Inflammatory macrophage treated with lipopolysaccharide for 4 hours (primary cell): ENCODE measurements around the gene PITPNC1.
A peak's percentile ranks its signal among the peaks of the same experiment; 100 is the strongest.

ENCODE experiments used
- DNase-seq: peaks from one replicate; pipeline ENCODE4 v3.0.0-alpha.2; 2020

Gene PITPNC1

DNA sequence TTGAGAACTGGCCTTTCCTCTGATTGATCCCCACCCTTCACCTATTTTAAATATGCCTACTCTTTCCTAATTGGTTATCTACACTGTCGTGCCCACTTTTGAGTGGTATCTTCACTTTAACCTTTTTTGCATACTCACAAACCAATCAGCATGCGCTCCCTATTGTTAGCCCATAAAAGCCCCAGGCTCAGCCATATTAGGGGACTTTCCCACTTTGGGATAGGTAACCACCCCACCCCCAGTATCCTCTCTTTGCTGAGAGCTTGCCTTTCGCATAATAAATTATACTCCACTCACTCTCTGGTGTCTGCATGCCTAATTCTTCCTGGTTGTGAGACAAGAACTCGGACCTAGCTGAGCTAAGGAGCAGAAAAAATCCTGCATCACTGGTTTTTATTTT lies 281.2 kb downstream of the PITPNC1 start:
- DNase-seq = no peak

DNA sequence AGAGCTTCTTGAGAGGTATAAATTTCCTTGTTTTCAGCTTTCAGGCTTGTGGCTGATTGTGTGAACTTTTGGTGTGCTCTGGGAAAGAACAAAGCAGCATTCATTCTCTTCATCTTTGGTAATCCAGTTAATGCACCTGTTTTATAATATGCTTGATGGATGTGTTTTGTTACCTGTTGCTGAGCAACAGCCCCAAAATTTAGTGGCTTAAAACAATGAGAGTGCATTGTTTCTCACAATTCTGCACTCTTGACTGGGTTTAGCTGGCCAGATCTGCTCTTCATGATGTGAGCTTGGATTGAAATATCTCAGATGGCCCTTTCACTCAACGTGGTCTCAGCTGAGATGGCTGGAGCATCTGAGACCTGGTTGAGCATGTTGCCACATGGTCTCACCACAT lies 281.9 kb downstream of the PITPNC1 start:
- no peak for DNase-seq

DNA sequence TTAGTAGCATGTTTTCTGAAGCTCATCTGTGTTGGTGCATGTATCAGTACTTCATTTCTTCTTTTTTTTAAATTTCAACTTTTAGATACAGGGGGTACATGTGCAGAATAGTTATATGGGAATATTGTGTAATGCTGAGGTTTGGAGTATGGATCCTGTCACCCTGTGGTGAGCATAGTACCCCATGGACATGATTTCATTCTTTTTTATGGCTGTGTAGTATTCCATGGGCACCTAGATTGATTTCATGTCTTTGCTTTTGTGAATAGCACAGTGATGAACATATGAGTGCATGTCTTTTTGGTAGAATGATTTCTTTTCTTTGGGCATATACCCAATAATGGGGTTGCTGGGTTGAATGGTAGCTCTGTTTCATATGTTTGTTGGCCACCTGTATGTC lies 285.6 kb downstream of the PITPNC1 start:
- no peak for DNase-seq

DNA sequence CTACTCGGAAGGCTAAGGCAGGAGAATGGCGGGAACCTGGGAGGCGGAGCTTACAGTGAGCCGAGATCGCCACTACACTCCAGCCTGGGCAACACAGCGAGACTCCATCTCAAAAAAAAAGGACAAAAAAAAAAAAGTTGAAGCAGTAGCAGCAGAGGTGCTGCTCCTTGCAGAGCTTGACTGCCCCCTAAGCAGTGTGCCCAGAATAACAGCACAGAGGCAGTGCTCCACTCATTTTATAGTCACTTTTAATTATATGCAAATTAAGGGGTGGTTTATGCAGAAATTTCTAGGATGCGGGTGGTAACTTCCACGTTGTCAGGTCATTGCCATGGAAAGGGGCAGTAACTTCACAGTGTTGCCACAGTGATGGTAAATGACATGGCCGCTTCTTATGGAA lies 286.4 kb downstream of the PITPNC1 start:
- no peak for DNase-seq

DNA sequence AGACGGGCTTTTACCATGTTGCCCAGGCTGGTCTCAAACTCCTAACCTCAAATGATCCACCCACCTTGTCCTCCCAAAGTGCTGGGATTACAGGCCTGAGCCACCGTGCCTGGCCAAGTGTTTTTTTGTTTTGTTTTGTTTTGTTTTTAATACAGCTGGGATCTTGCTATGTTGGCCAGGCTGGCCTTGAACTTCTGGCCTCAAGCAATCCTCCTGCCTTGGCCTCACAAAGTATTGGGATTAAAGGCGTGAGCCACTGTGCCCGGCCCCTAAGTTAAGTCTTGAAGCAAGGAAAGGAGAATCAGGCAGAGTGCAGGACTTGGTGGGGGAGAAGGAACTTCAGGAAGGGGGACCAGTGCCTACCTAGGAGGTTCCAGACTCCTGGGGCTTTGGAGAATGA lies 288.9 kb downstream of the PITPNC1 start:
- DNase-seq = no peak

DNA sequence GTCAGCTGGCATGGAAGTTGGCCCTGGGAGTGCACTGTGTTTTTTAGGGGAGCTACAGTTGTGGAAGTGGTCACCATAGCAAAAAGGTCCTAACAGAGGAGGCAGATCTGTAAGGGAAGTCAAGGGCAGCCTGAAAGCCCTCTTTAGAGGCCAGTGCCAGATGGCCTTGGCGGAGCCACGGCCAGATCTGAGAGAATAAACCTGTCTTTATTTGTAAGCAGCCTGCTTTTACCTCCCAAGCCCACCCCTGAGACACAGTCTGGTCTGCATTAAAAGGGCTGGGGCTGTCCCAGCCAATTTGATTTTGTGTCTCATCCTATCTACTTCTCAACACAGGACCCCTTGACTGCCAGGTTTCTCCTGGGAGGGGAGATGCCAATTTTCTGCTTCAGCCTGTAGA lies 289.6 kb downstream of the PITPNC1 start:
- DNase-seq = no peak

DNA sequence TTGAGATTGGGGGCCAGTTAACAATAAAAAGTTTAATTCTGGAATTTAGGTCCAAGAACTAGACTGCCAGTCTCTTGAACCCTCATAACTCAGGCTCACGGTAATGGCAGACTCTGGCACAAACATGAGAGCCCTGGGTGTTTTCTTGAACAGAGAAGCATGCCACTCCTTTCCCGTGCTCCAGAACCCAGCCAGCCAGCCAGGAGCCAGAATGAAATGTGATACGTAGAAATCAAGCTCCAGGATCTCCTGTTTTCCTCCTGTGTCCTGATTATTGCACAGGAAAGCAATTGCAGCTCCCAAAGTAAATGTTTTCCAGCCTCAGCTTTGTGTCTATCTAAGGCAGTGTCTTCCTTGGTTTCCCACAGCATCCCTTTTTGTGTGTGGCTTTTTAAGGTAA lies 294.4 kb downstream of the PITPNC1 start:
- DNase-seq = no peak

DNA sequence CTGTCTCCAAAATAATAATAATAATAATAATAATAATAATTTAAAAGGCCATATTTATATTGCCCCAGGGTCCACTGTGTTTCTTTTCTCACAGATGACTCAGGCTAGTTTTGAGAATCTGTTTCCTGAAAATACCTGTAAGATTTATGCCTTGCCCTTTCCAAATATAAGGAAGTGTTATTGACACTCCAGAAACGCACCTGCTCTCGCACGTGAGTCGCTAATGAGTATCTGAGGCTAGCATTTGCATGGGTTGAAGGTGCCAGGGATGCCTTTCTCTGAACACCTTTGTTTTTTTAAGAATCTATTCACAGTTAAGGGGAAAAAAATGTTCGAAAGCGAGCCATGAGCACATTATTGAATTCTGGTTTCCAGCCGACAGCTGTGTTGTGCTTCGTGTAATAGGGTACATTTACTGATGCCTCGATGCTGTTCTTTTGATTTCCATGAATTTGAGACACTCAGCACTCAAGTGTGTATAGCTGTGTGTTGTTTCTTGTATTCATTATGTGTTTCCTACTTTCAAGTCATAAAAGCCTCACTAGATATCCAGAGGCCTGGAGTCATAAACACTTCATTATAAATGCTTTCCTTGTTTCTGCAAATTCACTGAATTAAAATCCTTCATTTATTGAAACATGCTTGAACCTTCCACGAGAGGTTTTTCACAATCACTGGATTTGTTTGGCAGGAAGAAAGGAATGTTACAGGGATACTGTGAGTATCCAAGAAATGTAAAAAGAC lies 295.7 kb downstream of the PITPNC1 start:
- DNase-seq = no peak

DNA sequence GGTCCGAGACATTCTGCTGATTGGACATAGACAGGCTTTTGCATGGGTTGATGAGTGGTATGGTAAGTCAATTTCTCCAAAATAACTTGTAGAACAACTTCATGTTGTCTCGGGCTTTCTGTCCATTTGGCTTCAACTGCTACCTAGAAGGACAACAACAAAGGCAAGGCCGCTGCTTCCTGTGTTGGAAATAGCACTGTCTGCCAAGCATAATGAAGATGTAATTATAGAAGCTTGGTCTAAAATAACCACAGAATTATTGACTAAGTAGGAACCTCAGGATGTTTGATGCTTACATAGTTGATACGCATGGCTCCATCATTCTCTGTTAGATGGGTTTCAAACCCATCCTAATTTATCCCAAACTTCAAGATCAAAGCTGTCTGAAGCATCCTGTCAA lies 298.4 kb downstream of the PITPNC1 start:
- no peak for DNase-seq

DNA sequence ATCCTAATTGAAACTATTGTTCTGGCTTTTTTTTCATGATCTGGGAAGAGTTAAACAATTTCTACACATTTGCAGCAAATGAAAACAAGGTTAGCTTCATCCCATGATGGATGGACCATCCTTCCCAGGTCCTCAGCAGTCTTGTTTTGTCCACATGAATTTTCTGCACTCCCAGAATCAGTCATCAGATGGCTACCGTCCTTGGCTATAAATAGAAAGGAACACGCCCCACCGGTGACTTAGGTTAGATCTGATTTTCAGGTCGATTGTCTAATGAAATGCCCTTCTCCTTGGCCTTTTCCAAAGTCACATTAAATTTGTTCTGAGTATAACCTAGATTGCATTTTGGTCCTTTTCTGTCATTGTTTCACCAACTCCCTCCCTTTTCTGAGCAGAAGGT lies 299.2 kb downstream of the PITPNC1 start:
- DNase-seq = no peak

DNA sequence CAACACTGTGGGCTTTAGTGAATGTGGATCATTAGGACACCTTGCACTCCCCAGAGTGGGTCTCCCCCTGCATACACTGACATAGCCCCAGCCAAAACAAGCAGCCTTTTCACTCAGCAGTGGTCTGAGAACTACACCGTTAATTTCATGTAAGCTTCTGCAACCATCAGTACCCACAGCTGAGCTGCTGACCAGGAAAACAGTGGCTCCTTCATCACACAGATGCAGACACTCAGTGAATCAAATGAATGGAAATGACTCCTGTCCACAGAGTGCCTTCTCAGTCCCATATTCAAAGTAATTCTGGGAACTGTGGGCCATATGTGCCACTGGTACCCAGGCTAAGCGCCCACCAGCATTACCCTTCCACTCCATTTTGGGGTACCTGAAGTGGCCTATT lies 301.3 kb downstream of the PITPNC1 start:
- no peak for DNase-seq

DNA sequence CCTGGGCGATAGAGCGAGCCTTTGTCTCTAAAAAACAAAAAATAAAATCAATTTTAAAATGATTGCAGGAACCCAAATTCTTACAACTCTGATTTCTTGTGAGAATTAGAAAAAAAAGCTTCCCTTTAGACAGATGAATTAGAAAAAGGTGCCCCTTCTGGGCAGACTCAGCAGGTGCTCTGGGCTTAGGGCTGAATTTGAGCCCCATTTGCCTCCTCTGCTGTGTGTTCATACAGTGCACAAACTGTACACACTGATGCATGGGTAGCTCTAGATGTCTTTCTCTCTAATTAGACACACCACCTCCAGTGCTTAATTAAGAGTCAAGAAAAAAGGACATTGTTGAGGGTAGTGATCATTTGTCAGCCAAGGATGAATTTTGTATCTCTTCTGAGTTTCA lies 302.1 kb downstream of the PITPNC1 start:
- DNase-seq = no peak

DNA sequence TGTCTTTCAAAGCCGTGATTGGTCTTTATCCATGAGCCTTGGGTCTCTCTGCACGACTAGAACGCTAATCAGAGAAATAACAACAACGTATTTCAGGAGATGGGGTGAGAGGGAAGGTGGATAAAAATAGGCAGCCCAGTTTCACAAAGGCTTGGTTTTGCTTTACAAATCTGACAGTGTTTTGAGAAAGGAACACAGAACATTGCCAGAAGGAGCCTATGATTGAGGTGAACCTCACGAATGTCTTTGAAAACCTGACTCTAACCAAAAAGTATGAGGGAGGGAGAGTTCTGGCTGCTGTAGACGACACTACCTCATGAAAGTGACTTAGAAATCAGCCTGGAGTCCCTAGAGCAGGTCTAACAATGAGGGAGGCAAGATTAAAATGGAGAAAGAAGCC lies 302.6 kb downstream of the PITPNC1 start:
- no peak for DNase-seq

DNA sequence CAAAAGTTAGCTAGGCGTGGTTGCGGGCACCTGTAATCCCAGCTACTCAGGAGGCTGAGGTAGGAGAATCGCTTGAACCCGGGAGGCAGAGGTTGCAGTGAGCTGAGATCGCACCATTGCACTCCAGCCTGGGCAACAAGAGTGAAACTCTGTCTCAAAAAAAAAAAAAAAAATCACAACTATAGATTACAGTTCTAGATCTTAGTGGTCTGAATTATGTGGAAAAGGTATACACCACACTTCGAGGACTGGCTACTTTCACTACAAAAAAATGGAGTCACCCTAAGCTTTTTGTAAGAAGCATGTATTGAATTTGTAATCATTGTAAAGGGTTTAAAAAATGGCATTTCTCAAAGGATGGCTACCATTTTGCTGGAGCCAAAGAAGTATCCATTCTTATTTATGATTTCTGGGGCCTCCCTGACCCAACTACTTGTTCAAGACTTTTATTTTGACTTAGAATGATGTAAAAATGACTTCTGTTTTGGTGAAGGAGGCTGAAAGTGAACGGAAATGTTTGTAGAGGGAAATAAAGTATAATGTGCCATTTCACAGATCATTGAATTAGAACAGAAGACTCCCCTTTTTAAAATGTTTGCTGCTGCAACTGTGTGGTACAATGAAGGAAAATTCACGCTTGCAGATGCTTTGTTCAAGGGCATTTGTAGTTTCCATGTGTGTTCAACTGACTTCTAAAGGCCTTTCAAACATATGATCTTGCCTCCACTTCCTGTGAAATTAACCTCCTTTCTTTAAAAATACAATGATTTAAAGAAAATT lies 303.6 kb downstream of the PITPNC1 start:
- no peak for DNase-seq

DNA sequence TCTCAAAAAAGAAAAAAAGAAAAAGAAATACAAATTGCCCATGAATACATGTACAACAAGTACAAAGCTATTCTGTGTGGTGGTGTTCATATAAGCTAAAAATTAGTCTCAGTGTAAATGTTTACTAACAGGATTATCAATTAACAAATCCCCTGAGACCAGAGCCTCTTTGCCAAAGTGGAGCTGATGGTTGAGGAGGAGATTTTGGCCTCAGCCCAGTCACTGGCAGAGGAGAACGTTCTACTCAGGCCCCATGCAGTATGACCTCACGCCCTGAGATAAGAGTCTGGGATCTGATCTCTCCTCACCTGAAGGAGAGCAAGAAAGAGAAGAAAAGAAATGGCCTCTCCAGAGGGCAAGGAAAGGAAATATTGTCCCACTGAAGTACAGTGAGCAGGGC lies 305.1 kb downstream of the PITPNC1 start:
- DNase-seq = no peak

DNA sequence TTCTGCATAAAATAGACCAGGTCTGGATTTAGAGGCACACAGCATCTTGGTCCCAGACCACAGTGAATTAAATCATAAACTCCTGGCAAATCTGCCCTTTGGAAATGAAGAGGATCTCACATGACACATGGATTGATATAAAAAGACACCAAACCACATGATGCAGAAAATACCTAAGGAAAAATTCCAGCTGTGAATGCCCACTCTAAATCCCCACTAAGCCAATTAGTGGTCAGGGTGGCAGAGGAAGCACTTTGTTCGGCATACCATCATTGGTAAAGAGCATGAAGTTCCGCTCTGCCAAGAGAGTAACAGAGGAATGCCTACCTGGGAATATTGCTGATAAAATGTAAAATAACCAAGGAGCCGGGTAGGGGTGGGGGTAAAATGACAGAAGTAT lies 308.3 kb downstream of the PITPNC1 start:
- DNase-seq = no peak

DNA sequence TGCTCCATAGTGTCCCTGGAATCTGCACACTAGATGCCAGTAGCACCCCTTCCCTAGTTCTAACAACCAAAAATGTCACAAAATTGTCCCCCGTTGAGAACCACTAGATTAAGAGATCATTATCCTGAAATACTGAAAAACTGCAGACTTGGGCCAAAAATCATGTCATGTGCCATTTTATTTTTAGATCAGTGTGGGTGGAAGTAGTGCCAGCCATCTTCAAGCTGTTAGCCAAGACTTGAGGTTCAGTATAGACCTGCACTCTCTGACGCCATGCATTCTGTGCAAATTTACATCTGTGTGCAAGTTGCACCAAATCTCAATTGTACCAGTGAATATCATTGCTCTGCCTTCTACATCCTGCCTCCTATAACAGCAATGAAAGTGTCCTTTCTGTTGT lies 309.2 kb downstream of the PITPNC1 start:
- DNase-seq = no peak

DNA sequence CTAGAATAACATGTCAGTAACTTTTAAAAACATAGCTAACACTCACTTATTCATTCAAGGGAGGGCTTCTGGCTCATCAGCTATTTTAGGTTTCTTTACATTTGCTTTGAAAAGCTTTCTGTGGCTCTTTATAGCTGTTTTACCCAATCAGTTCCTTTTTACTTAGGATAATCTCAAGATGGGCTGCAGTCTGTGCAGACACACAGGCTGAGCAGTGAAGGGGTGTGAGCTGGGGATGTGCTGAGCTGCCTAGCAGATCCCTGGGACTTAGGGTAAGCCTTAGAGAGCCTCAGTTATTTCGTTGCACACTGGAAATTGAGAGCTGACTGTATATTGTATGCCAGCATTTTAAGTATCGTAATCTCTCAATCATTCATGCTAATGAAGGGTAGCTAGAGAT lies 310.4 kb downstream of the PITPNC1 start:
- no peak for DNase-seq

DNA sequence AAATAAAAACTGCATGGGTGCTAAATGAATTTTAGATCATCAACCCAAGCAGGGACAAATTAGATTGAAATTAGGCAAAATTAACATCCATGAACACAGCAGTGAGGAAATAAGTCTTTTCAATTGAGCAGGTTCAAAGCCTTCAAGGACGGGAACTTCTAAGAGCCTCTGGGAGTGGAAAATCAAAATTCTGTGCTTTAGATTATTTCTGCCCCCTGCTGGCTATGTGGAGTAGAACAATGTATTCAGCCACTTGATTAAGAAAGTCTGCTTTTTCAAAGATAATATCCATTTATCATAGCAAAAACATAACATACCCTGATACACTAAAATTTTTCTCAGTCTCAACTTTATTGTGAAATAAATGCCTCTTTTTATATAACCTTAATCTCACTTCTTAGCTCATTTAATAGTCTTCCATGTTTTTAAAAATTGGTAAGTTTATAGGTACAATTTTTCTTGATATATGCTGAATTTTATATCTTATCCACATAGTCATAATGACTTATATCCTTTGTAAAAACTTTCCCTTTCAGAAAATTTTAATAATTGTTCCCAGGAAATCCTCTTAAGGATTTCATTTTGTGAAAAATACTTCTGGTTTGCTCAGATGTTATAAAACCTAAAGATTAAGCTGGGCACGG lies 312.6 kb downstream of the PITPNC1 start:
- peak; percentile 70 for DNase-seq

DNA sequence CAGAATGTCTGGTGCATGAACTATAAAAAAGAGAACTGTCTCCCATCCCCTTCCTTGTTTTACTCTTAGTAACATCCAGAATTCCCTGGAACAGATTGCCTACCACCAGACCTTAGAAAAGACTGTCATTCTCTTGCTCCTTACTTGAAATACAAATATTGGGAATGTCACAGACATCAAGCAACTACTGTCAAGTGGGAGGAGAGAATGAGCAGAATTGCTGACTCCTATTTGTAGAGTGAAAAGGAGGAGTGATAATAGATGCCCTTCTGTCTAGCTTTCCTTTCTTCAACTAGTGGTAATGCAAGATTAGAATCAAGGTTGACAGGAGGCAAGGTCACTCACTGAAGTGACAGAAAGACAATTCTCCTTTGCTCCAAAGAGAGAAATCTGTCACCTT lies 316.7 kb downstream of the PITPNC1 start:
- no peak for DNase-seq

DNA sequence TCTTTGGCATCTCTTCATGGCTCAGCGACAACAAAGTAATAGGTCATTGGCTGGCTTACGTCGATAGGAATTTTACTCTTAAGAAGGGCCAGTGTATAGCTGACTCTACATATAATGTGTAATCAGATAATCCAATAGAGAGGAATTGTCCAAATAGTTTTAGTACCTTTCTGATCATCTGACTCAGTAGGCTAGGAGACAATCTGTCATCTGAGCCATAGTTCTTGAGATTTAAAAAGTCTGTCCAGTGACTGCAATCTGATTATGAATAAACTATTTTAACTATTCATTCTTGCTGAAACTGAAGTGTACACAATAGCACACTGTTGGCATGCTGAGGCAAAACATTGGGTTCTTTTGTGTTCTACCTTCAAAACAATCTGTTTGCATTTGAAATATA lies 319.3 kb downstream of the PITPNC1 start:
- no peak for DNase-seq

DNA sequence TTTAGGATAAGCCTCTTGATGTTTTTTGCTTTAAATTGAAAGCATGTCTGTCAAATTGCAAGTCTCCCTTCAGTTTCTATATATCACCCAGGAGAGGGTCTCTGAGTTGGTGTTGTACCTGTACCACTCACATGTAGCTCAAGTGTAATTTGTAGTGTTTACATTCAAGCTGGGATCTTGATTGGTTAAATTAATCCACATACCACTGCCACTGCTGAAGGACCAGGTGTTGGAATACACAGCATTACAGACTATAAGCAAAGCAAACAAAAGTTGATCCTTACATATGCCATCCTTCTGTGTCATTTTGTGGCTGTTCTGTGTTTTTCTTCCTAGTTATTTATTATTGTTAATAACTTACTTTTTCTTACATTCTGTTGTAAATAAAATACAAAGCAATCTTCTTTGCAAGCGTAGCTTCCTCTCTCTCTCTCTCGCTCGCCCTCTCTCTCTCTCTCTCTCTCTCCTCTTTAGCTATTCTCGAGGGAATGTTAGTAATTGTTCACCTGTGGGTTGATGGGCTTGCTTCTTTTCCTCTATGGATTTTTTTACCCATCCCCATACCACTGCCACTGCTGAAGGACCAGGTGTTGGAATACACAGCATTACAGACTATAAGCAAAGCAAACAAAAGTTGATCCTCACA lies 319.9 kb downstream of the PITPNC1 start:
- DNase-seq = no peak

DNA sequence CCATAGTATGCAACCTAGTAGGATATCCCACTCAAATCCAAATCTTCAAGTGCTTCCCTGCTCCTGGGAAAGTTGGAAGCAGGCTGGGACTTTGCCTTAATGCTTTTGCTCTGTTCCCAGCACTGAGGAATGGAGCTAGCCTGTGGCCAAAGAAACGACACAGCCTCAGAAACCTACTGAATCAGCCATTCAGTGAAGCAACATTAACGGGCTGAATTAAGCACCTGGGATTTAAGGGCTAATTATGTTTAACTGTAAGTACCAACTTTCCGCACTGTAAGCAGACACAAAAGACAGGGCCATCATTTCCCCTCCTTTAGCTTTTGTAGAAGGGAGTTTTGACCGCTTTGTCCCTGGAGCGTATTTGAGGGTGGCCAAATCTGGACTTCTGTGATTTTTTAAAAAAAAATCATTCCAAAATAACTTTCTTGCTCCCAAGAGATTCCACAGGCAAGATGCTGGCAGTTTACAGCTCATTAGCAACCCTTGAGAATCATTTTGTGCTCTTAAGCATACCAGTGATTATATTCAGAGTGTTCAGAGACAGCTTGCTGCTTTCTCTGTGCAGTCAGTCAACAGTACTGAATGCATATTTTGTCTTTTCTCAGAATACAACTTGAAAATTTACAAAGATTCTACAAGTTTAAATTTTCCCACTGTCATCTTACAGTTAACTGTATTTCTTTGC lies 323.1 kb downstream of the PITPNC1 start:
- DNase-seq = no peak
